ENCODE data around the gene ENPP7. TPM values are rescaled to one million over a fixed set of nuclear protein-coding genes. Genes with fewer than 3 reads are reported as not detected.

Gene ENPP7
- total and polyA plus RNA-seq, 2 donors (not counting 3 experiments of a cell fraction or from before 2014, with no cell fraction given) = not detected

GRCh38 chr17:79711715-79712305, 18.9 kb upstream of the ENPP7 start:
- no peak for DNase-seq (ENCODE audit: low read depth, low spot score)
- H3K27ac ChIP-seq (ENCODE audit: insufficient read depth, low read depth, low read length) = no peak overlapping the region
- H3K9me3 ChIP-seq (replicated peaks; ENCODE audit: control insufficient read depth, insufficient read depth, low read length) = no peaks in the 10 kb centered on the region
- H2AFZ ChIP-seq (ENCODE audit: low read depth, low read length) = no peak overlapping the region
- no peak overlapping the region for H3K9ac ChIP-seq (replicated peaks; ENCODE audit: extremely low read depth, insufficient read depth, low read length)
- dilution Hi-C loops (cut with MboI; ENCODE audit: extremely low pct_ligation_motif_present, low sequenced_read_pairs) (no loop called here), intact Hi-C loops (cut with micrococcal nuclease) (no loop called here)
- FAIRE-seq = no peak
- no peak overlapping the region for H3K4me3 ChIP-seq (replicated peaks in 1 of 3; ENCODE audit: insufficient read depth in 1 of 3, low read depth in 1 of 3, low read length in 3 of 3)
- no TSS peak for BruUV-seq (replicated peaks)
- POLR2A ChIA-PET = no interaction called here
- no peaks in the 10 kb centered on the region for H4K20me1 ChIP-seq (replicated peaks; ENCODE audit: control insufficient read depth, extremely low read depth, insufficient read depth, low read length)
- no peaks in the 10 kb centered on the region for H3K9me1 ChIP-seq (replicated peaks; ENCODE audit: control insufficient read depth, extremely low read depth, insufficient read depth, low read length)
- TF ChIP-seq POLR2AphosphoS5 (IDR thresholded peaks at IDR 0.05; ENCODE audit: insufficient read depth, low read depth, low read length) (no peak), JUN (IDR thresholded peaks at IDR 0.05; ENCODE audit: borderline replicate concordance, insufficient read depth, insufficient read length, low read depth) (no peak), FOS (IDR thresholded peaks at IDR 0.05; ENCODE audit: borderline replicate concordance, insufficient read depth, low read length) (no peak), GATA2 (IDR thresholded peaks at IDR 0.05; ENCODE audit: insufficient read depth, insufficient read length, low read depth, low read length) (no peak), EZH2 (IDR thresholded peaks at IDR 0.05; ENCODE audit: borderline replicate concordance, low read depth, low read length, severe bottlenecking) (no peak), MYC (IDR thresholded peaks at IDR 0.05; ENCODE audit: low read depth, low read length) (no peak), CTCF (IDR thresholded peaks at IDR 0.05; ENCODE audit: extremely low read depth in 1 of 2, insufficient read depth in 1 of 2, low read depth in 1 of 2, low read length in 2 of 2) (no peak), POLR2A (IDR thresholded peaks at IDR 0.05; ENCODE audit: low read depth, low read length) (no peak)
- TF ChIP-seq, protein P1, sequence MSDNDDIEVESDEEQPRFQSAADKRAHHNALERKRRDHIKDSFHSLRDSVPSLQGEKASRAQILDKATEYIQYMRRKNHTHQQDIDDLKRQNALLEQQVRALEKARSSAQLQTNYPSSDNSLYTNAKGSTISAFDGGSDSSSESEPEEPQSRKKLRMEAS (IDR thresholded peaks at IDR 0.05; ENCODE audit: insufficient read depth, insufficient read length) = no peak
- H3K4me2 ChIP-seq (ENCODE audit: insufficient read depth, low read length) = no peak overlapping the region
- CTCF ChIA-PET = interaction anchor here (1.4 kb wide), 1 partner anchor 666 kb away, joined by 3 read pairs; no protein-coding TSS in a partner anchor
- H3K36me3 ChIP-seq (ENCODE audit: control insufficient read depth in 2 of 2, extremely low read depth in 1 of 2, insufficient read depth in 2 of 2, low read length in 2 of 2) = no peaks in the 10 kb centered on the region
- no peaks in the 10 kb centered on the region for H3K4me1 ChIP-seq (ENCODE audit: control insufficient read depth, extremely low read depth, insufficient read depth, low read length)
- H3K79me2 ChIP-seq (ENCODE audit: control insufficient read depth, insufficient read depth, low read length) = no peaks in the 10 kb centered on the region
- H3K27me3 ChIP-seq (ENCODE audit: control insufficient read depth in 2 of 2, insufficient read depth in 2 of 2, low read length in 2 of 2) = no peaks in the 10 kb centered on the region

All from endothelial cell of umbilical vein (primary cell).